ENCODE measurements around the gene MRPL50.
"Not testable (repeated sequence)": the region's sequence is repeated elsewhere in the genome, so short reads cannot be mapped to it uniquely, and the experiment has no call there.

The MRPL50 gene

GRCh38 chr9:101398930-101399642 is 668 bp upstream of the MRPL50 start:
- no peak for DNase-seq (ENCODE audit: low spot score)
- POLR2A ChIA-PET (ENCODE audit: low non-redundant PET), result interaction anchor here (0.5 to 1.0 kb wide), 2 partner anchors 10 to 1615 kb away, joined by 3 to 6 read pairs; no protein-coding TSS in a partner anchor
- CTCF ChIA-PET, result interaction anchor here (0.7 to 2.0 kb wide), 4 partner anchors 11 to 61 kb away, joined by 3 to 9 read pairs (median 4); no protein-coding TSS in a partner anchor
- no peak for TF ChIP-seq CTCF (conservative IDR thresholded peaks at IDR 0.05; ENCODE audit: low read depth)
- H3K27ac ChIP-seq, result peak overlapping the region; percentile 76

GRCh38 chr9:101397746-101398067 is 711 bp downstream of the MRPL50 start:
- no peak for DNase-seq (ENCODE audit: low spot score)
- ChIA-PET CTCF (interaction anchor here (2.0 kb wide), 1 partner anchor 9 kb away, joined by 9 read pairs; no protein-coding TSS in a partner anchor), POLR2A (ENCODE audit: low non-redundant PET) (no interaction called here)
- TF ChIP-seq CTCF (conservative IDR thresholded peaks at IDR 0.05; ENCODE audit: low read depth), result no peak
- H3K27ac ChIP-seq, result no peak overlapping the region

- DNase-seq (ENCODE audit: low spot score), result no peak
- TF ChIP-seq CTCF (conservative IDR thresholded peaks at IDR 0.05; ENCODE audit: low read depth), result no peak
- no peak overlapping the region for H3K27ac ChIP-seq
- CTCF ChIA-PET, result interaction anchor here (0.6 to 0.7 kb wide), 2 partner anchors 8 to 1957 kb away, joined by 3 to 5 read pairs; no protein-coding TSS in a partner anchor
- POLR2A ChIA-PET (ENCODE audit: low non-redundant PET), result no interaction called here
These were observed 3.7 kb downstream of the MRPL50 start for GRCh38 chr9:101394687-101395086.

- DNase-seq (ENCODE audit: low spot score), result no peak
- ChIA-PET POLR2A (ENCODE audit: low non-redundant PET) (no interaction called here), CTCF (no interaction called here)
- no peak for TF ChIP-seq CTCF (conservative IDR thresholded peaks at IDR 0.05; ENCODE audit: low read depth)
- no peak overlapping the region for H3K27ac ChIP-seq
These were observed 5.3 kb downstream of the MRPL50 start for GRCh38 chr9:101393135-101393534.

- ChIA-PET POLR2A (ENCODE audit: low non-redundant PET) (interaction anchor here (1.2 kb wide), 1 partner anchor 10 kb away, joined by 6 read pairs; the partner anchor contains the start of genes MRPL50 and ZNF189), CTCF (interaction anchor here (0.5 to 2.2 kb wide), 11 partner anchors 10 to 1819 kb away, joined by 3 to 9 read pairs (median 4); partner anchors contain the start of genes MRPL50 and ZNF189)
- no peak overlapping the region for H3K27ac ChIP-seq
- DNase-seq (ENCODE audit: low spot score), result no peak
- TF ChIP-seq CTCF (conservative IDR thresholded peaks at IDR 0.05; ENCODE audit: low read depth), result no peak
These were observed 9.9 kb downstream of the MRPL50 start for GRCh38 chr9:101388507-101388993.

GRCh38 chr9:101387871-101388506 is 10.4 kb downstream of the MRPL50 start:
- CTCF ChIA-PET, result interaction anchor here (0.5 to 2.2 kb wide), 10 partner anchors 10 to 787 kb away, joined by 3 to 9 read pairs (median 4); partner anchors contain the start of genes MRPL50 and ZNF189
- no peak overlapping the region for H3K27ac ChIP-seq
- POLR2A ChIA-PET (ENCODE audit: low non-redundant PET), result no interaction called here
- TF ChIP-seq CTCF (conservative IDR thresholded peaks at IDR 0.05; ENCODE audit: low read depth), result peak; percentile 83
- DNase-seq (ENCODE audit: low spot score), result peak; percentile 35

GRCh38 chr9:101384873-101385536 is 13.4 kb downstream of the MRPL50 start, which contains the start of gene BAAT:
Gene BAAT (minus strand): TSS chr9:101385006. CDS start chr9:101371404, 13,602 bp downstream.
- H3K27ac ChIP-seq; CTCF ChIA-PET; DNase-seq (ENCODE audit: low spot score); POLR2A ChIA-PET (ENCODE audit: low non-redundant PET): not testable (repeated sequence)

Measured in RWPE1 (cell line).